GM19397 (cell line): ENCODE results near the gene ZNF606.
"Not testable (repeated sequence)": the region's sequence is repeated elsewhere in the genome, so short reads cannot be mapped to it uniquely, and the experiment has no call there.

ENCODE experiments used
- ATAC-seq: cut with Tn5 transposase; IDR thresholded peaks from one replicate; pipeline ENCODE4 v1.9.1; 2021; ENCODE audit warnings: mild to moderate bottlenecking, moderate library complexity; ENCODE audit not compliant: unreplicated experiment

Gene ZNF606

DNA sequence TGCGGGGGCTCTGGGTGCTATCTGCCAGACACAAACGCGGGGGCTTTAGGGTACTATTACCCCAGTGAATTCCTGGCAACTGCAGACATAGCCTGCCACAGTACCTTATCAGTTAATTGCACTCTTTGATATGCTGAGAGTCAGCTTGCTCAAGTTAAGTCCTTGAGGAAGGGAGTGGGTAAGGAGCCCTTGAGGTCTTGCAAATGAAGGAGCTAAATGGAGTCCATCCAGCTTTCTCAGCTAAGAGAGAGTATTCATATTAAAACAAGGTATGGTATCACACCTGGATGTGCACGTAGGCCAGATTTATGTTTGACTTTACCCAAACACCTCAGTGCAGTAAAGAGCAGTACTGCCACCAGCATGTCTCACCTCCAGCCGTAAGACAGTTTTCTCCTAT lies 11.5 kb upstream of the ZNF606 start:
- no peak for ATAC-seq

GRCh38 chr19:58010507-58010906 lies 7.9 kb upstream of the ZNF606 start:
- ATAC-seq: no peak

- peak; percentile 85 for ATAC-seq
Observed at GRCh38 chr19:58009666-58010301, 7.2 kb upstream of the ZNF606 start.

DNA sequence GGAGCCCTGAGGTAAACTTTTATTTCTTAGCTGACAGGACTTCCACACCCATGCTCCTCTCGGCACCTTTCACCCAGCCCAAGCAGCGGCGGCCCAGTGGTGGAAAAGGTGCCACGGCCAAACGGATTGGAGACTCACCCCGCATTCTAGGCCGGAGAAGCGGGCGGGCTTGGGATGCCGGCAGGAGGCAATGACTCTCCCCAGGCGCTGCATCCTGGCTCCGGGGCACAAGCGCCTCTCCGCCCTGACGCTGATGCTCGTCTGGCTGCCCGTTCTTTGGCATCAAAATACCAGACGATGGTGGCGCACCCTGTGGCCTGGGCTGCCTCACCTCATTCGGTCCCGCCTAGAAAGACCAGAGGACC lies 6.7 kb upstream of the ZNF606 start:
- ATAC-seq: no peak

- not testable (repeated sequence) for ATAC-seq
Observed at GRCh38 chr19:58008877-58009276, 6.3 kb upstream of the ZNF606 start.

DNA sequence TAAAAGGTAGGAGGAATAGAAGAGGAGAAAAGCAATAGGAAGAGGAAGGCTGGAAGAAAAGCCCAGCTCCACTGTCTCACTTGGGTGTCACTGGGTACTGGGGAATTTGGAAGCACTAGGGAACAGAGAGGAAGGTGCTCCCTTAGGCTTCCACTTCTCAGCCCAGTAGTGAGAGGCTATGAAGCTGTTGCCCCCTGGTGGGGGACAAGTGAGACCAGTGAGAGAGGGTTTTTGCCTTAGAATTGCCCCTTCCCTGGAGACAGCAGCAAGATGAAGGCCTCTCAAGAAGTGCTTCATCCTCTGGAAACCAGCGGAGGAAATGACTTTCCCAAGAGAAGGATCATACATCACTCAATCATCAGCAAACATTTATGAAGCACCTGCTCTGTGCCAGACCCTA lies 4.7 kb upstream of the ZNF606 start:
- no peak for ATAC-seq

GRCh38 chr19:58003174-58003828 lies 681 bp upstream of the ZNF606 start:
- no peak for ATAC-seq

DNA sequence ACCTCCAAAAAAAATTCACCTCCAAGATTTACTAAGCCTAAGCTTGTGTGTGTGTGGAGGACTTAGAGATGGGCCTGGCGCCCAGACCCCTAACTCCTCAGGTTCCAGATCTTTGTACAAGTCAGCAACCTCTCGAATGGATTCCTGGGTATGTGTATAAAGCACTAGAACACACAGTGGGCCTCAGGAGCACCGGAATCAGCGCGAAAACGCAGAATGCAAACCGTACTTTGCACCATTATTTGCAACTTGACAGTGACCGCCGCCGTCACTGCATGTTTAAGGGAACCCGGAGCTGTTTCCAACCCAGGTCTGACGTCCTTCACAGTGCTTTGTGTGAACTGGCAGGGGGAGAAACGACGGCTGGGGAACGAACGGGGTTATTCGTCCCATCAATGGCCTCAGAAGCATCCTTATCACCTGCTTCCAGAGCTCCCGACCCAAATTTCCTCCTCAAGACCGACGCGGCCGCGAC lies 688 bp downstream of the ZNF606 start:
- ATAC-seq: no peak

DNA sequence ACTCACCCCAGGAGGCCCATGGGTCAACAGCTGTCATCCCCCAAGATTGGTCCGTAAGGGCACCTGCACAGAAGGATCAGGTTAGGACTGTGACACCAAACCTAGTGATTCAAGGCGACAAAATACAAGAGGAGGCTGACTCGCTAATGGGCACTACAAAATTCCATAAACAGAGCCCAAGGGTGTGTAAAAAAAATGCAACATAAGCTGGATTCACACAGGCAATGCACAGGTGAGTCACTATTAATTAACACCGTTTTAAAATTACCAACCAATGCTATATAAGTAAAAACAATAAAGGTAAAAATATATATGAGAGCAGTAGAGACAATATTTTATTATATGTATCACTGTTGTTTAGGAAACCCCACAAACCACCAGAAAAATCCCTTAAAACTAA lies 1.9 kb downstream of the ZNF606 start:
- no peak for ATAC-seq

DNA sequence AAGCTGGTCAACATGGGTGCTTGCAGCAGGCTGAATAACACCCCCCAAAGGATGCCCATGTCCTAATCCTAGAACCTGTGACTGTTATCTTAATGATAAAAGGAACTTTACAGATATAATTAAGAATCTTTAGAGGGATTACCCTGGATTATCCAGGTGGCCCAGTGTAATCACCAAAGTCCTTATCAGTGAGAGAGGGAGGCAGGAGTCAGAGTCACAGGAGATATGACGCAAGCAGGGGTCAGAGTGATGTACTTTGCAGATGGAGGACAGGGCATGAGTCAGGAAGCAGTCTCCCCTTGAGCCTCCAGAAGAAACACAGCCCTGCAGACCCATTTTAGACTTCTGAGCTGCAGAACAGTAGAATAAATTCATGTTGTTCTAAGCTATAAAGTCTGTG lies 9.8 kb downstream of the ZNF606 start:
- no peak for ATAC-seq

GRCh38 chr19:57978586-57979289 lies 23.9 kb downstream of the ZNF606 start:
- ATAC-seq: no peak

GRCh38 chr19:57974434-57974833 lies 28.2 kb downstream of the ZNF606 start, which contains the start of gene C19orf18:
TSS of gene C19orf18 (minus strand) at chr19:57974534. CDS start at chr19:57974432, 102 bp downstream.
- ATAC-seq: no peak

GRCh38 chr19:57964761-57965160 lies 37.9 kb downstream of the ZNF606 start:
- no peak for ATAC-seq

GRCh38 chr19:57961785-57962184 lies 40.8 kb downstream of the ZNF606 start:
- ATAC-seq: no peak

- no peak for ATAC-seq
Observed at GRCh38 chr19:57954996-57955395, 47.6 kb downstream of the ZNF606 start.

- no peak for ATAC-seq
Observed at GRCh38 chr19:57949702-57950101, 52.9 kb downstream of the ZNF606 start.

DNA sequence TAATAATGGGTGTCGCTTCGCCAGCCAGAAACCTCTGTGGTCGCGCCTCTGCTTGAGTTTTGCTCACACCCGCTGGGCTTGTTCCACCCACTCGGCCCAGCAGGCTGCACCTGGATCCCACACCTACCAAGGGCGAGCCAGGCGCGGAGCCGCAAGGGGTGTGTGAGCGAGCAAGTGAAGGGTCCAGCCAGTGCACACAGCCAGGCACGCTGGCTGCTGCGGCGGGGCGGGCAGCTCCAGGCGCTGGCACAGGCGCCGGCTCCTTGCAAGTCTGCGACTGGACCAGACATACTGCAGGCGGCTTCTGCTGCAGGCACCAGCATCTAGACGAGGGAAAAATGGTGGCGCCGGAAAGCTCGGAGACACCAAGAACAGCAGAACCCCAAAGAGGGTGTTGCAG lies 53.3 kb downstream of the ZNF606 start:
- no peak for ATAC-seq

- ATAC-seq: peak; percentile 96
Observed at GRCh38 chr19:57947419-57948134, 55.0 kb downstream of the ZNF606 start, which contains the start of gene ZNF256. TSS of gene ZNF256 (minus strand) at chr19:57947706. CDS start at chr19:57947474, 232 bp downstream.

DNA sequence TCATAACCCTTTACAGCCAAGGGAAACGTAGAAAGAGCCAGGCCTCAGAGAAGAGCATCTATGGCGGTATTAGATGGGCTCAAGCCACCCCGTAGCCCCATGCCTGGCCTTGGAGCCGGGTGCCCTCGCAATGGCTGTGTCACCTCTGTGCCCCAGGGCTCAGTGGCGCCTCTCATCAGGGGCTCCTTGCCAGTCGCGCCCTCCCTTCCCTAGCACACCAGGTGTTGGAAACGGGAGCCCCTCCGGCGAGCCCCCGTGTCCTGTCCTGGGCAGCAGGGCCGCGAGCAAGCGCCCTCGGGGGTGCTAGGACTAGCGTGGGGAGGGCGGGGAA lies 55.6 kb downstream of the ZNF606 start:
- ATAC-seq: no peak

DNA sequence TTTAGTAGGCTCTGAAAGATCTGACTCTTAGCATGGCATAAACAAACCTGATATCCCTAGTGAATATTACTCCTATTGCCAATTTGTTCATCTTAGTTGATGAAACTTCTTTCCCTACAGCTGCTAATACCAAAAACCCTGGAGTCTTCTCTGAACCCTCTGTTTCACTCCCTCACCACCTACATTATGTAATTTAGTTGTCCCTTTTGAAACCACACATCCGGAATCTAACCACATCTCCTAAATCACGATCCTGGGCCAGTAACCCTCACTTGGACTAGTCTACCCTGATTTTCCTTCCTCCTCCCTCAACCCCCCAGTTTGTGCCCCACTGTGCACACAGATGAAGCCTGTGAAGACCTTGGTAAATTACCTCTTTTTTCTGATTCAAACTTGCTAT lies 56.3 kb downstream of the ZNF606 start:
- no peak for ATAC-seq

DNA sequence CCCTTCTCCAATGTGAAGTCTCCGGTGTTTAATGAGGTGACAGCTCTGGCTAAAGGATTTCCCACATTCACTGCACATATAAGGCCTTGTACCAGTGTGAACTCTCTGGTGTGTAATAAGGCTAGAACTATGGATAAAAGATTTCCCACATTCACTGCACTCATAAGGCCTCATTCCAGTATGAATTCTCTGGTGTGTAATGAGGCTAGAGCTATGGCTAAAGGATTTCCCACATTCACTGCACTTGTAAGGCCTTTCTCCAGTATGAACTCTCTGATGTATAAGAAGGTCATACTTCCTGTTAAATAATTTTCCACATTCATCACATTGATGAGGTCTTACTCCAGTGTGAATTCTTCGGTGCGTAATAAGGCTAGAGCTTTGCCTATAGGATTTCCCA lies 61.0 kb downstream of the ZNF606 start:
- no peak for ATAC-seq
